HEK293 (cell line): ENCODE results near the gene RSPH9.

Experiments used
- ATF2 ChIP-seq: fragments of 450-650 bp; formaldehyde crosslinking; IDR thresholded peaks from 2 replicates; pipeline ENCODE4 v1.5.1; 2016; ENCODE audit warnings: missing biosample characterization, missing genetic modification characterization, low read depth
- HIC1 ChIP-seq: fragments of 450-650 bp; formaldehyde crosslinking; IDR thresholded peaks from 2 replicates; pipeline ENCODE4 v1.5.1; 2016; ENCODE audit warnings: missing biosample characterization, missing genetic modification characterization
- HOXC10 ChIP-seq: sonication (generic); formaldehyde crosslinking; IDR thresholded peaks from 2 replicates; pipeline ENCODE4 v1.8.1; 2023; ENCODE audit warnings: mild to moderate bottlenecking, missing genetic modification reagents
- INSM2 ChIP-seq: fragments of 450-650 bp; formaldehyde crosslinking; IDR thresholded peaks from 2 replicates; pipeline ENCODE4 v1.5.1; 2016; ENCODE audit warnings: missing biosample characterization, missing genetic modification characterization
- KLF7 ChIP-seq: fragments of 450-650 bp; formaldehyde crosslinking; IDR thresholded peaks from 2 replicates; pipeline ENCODE4 v1.5.1; 2016; ENCODE audit warnings: missing biosample characterization, missing genetic modification characterization, borderline replicate concordance
- PRDM2 ChIP-seq: fragments of 450-650 bp; formaldehyde crosslinking; IDR thresholded peaks from 2 replicates; pipeline ENCODE4 v1.5.1; 2016; ENCODE audit warnings: missing biosample characterization, missing genetic modification characterization, borderline replicate concordance
- SCRT2 ChIP-seq: fragments of 450-650 bp; formaldehyde crosslinking; IDR thresholded peaks from 2 replicates; pipeline ENCODE4 v1.5.1; 2016; ENCODE audit warnings: missing biosample characterization, missing genetic modification characterization
- ZFP37 ChIP-seq: fragments of 450-650 bp; formaldehyde crosslinking; IDR thresholded peaks from 2 replicates; pipeline ENCODE4 v1.5.1; 2016; ENCODE audit warnings: missing biosample characterization, missing genetic modification characterization
- ZIC2 ChIP-seq: fragments of 450-650 bp; formaldehyde crosslinking; IDR thresholded peaks from 2 replicates; pipeline ENCODE4 v1.5.1; 2016; ENCODE audit warnings: missing biosample characterization, missing genetic modification characterization
- ZNF184 ChIP-seq: fragments of 450-650 bp; IDR thresholded peaks from 2 replicates; pipeline ENCODE4 v1.5.1; 2018; ENCODE audit warnings: missing biosample characterization, mild to moderate bottlenecking, missing genetic modification characterization
- ZNF19 ChIP-seq: fragments of 450-650 bp; formaldehyde crosslinking; IDR thresholded peaks from 2 replicates; pipeline ENCODE4; 2016; ENCODE audit warnings: missing biosample characterization, missing genetic modification characterization, low read depth
- ZNF214 ChIP-seq: fragments of 450-650 bp; formaldehyde crosslinking; IDR thresholded peaks from 2 replicates; pipeline ENCODE4 v1.5.1; 2017; ENCODE audit warnings: missing biosample characterization, mild to moderate bottlenecking, missing genetic modification characterization, borderline replicate concordance
- ZNF223 ChIP-seq: fragments of 450-650 bp; formaldehyde crosslinking; IDR thresholded peaks from 2 replicates; pipeline ENCODE4 v1.5.1; 2016; ENCODE audit warnings: missing biosample characterization, missing genetic modification characterization
- ZNF23 ChIP-seq: fragments of 450-650 bp; formaldehyde crosslinking; IDR thresholded peaks from 2 replicates; pipeline ENCODE4 v1.5.1; 2016; ENCODE audit warnings: missing biosample characterization, missing genetic modification characterization, borderline replicate concordance
- ZNF26 ChIP-seq: fragments of 450-650 bp; formaldehyde crosslinking; IDR thresholded peaks from 2 replicates; pipeline ENCODE4 v1.5.1; 2016; ENCODE audit warnings: missing biosample characterization, missing genetic modification characterization
- ZNF324 ChIP-seq: fragments of 450-650 bp; formaldehyde crosslinking; IDR thresholded peaks from 2 replicates; pipeline ENCODE4 v1.5.1; 2016; ENCODE audit warnings: missing biosample characterization, missing genetic modification characterization
- ZNF398 ChIP-seq: fragments of 450-650 bp; formaldehyde crosslinking; IDR thresholded peaks from 2 replicates; pipeline ENCODE4 v1.5.1; 2017; ENCODE audit warnings: missing biosample characterization, missing genetic modification characterization
- ZNF416 ChIP-seq: fragments of 450-650 bp; formaldehyde crosslinking; IDR thresholded peaks from 2 replicates; pipeline ENCODE4 v1.5.1; 2016; ENCODE audit warnings: missing biosample characterization, missing genetic modification characterization
- ZNF529 ChIP-seq: fragments of 450-650 bp; formaldehyde crosslinking; IDR thresholded peaks from 2 replicates; pipeline ENCODE4 v1.5.1; 2017; ENCODE audit warnings: missing genetic modification characterization, missing biosample characterization; ENCODE audit not compliant: insufficient replicate concordance
- ZNF571 ChIP-seq: fragments of 450-650 bp; formaldehyde crosslinking; IDR thresholded peaks from 2 replicates; pipeline ENCODE4 v1.5.0; 2017; ENCODE audit warnings: missing biosample characterization, missing genetic modification characterization
- ZNF629 ChIP-seq: fragments of 450-650 bp; formaldehyde crosslinking; IDR thresholded peaks from 2 replicates; pipeline ENCODE4 v1.5.1; 2017; ENCODE audit warnings: missing biosample characterization, missing genetic modification characterization
- ZNF658 ChIP-seq: fragments of 450-650 bp; formaldehyde crosslinking; IDR thresholded peaks from 2 replicates; pipeline ENCODE4; 2016; ENCODE audit warnings: missing biosample characterization, missing genetic modification characterization
- ZNF747 ChIP-seq: fragments of 450-650 bp; formaldehyde crosslinking; IDR thresholded peaks from 2 replicates; pipeline ENCODE4 v1.5.1; 2016; ENCODE audit warnings: missing biosample characterization, missing genetic modification characterization
- ZNF777 ChIP-seq: fragments of 450-650 bp; formaldehyde crosslinking; IDR thresholded peaks from 2 replicates; pipeline ENCODE4 v1.5.1; 2017; ENCODE audit warnings: missing biosample characterization, missing genetic modification characterization, borderline replicate concordance
- ZSCAN23 ChIP-seq: fragments of 450-650 bp; formaldehyde crosslinking; IDR thresholded peaks from 2 replicates; pipeline ENCODE4 v1.5.1; 2016; ENCODE audit warnings: missing biosample characterization, missing genetic modification characterization
- ZXDB ChIP-seq: fragments of 450-650 bp; formaldehyde crosslinking; IDR thresholded peaks from 2 replicates; pipeline ENCODE4 v1.5.1; 2016; ENCODE audit warnings: missing biosample characterization, missing genetic modification characterization

Gene RSPH9

GRCh38 chr6:43628393-43629103, 16.3 kb upstream of the RSPH9 start (continued):
- TF ChIP-seq PRDM2 (tag by site-specific recombination) (no peak), ZNF223 (tag by site-specific recombination) (no peak), ZSCAN23 (tag by site-specific recombination) (no peak), ZNF26 (tag by site-specific recombination) (no peak), ZNF529 (tag by site-specific recombination) (no peak), ZNF398 (peak; percentile 65), ZNF184 (tag by site-specific recombination) (no peak), ZNF214 (no peak), ZIC2 (no peak), ZNF747 (tag by site-specific recombination) (no peak), ZNF777 (tag by site-specific recombination) (no peak), ZNF19 (tag by site-specific recombination) (no peak), ZXDB (tag by site-specific recombination) (peak; percentile 44), ZNF23 (no peak), ZNF324 (tag by site-specific recombination) (no peak; the same call in 1 of the 2 replicates), INSM2 (tag by site-specific recombination) (no peak), ZFP37 (tag by site-specific recombination) (no peak; the same call in 1 of the 2 replicates), HOXC10 (CRISPR knock-in tag) (no peak), ZNF571 (tag by site-specific recombination) (no peak), ATF2 (tag by site-specific recombination) (no peak), SCRT2 (tag by site-specific recombination) (no peak), KLF7 (tag by site-specific recombination) (no peak), ZNF658 (tag by site-specific recombination) (no peak), ZNF416 (tag by site-specific recombination) (no peak), ZNF629 (no peak), HIC1 (no peak)
